ENCODE data around the gene TMED6.
A peak's percentile ranks its signal among the peaks of the same experiment; 100 is the strongest.
"Not testable (repeated sequence)": the region's sequence is repeated elsewhere in the genome, so short reads cannot be mapped to it uniquely, and the experiment has no call there.

The TMED6 gene

GRCh38 chr16:69296771-69297170 lies 54.8 kb downstream of the TMED6 start:
- DNase-seq = not testable (repeated sequence)

- DNase-seq = no peak
Measured at GRCh38 chr16:69294051-69294450, 57.5 kb downstream of the TMED6 start.

GRCh38 chr16:69293401-69293800 lies 58.2 kb downstream of the TMED6 start:
- peak; percentile 50 for DNase-seq
